Left renal pelvis (tissue), 4 donors: Measurements from ENCODE around the gene CERT1. TPM values are rescaled to one million over a fixed set of nuclear protein-coding genes. Genes with fewer than 3 reads are reported as not detected.

Source experiments
- polyA plus RNA-seq, 4 donors: library from polyadenylated mRNA; unstranded; fragments of 120-200 nt; gene quantifications; one replicate each; pipeline ENCODE4 v1.2.1, GENCODE V29; 2013; ENCODE audit not compliant: insufficient read length in 4 of 4

The CERT1 gene
- polyA plus RNA-seq, 4 donors: 53.7 to 67.8 (median 62.3) TPM

Other genes starting within 250 kb of the CERT1 start
- gene HMGCR, start 174.4 kb downstream of the CERT1 start, polyA plus RNA-seq: 10 to 100 TPM; 46.5 to 90.7 (median 75.9) TPM
- 10 to 100 TPM; 30.1 to 37.8 (median 32.0) TPM for gene POLK, start 262 bp upstream of the CERT1 start, polyA plus RNA-seq
- gene ANKDD1B, start 99.8 kb upstream of the CERT1 start, polyA plus RNA-seq: 1 to 10 TPM; 3.8 to 7.4 (median 5.5) TPM
- 10 to 100 TPM; 18.5 to 22.4 (median 20.3) TPM for gene POC5, start 205.8 kb upstream of the CERT1 start, polyA plus RNA-seq